ENCODE results near the gene UGT1A5.

DNA sequence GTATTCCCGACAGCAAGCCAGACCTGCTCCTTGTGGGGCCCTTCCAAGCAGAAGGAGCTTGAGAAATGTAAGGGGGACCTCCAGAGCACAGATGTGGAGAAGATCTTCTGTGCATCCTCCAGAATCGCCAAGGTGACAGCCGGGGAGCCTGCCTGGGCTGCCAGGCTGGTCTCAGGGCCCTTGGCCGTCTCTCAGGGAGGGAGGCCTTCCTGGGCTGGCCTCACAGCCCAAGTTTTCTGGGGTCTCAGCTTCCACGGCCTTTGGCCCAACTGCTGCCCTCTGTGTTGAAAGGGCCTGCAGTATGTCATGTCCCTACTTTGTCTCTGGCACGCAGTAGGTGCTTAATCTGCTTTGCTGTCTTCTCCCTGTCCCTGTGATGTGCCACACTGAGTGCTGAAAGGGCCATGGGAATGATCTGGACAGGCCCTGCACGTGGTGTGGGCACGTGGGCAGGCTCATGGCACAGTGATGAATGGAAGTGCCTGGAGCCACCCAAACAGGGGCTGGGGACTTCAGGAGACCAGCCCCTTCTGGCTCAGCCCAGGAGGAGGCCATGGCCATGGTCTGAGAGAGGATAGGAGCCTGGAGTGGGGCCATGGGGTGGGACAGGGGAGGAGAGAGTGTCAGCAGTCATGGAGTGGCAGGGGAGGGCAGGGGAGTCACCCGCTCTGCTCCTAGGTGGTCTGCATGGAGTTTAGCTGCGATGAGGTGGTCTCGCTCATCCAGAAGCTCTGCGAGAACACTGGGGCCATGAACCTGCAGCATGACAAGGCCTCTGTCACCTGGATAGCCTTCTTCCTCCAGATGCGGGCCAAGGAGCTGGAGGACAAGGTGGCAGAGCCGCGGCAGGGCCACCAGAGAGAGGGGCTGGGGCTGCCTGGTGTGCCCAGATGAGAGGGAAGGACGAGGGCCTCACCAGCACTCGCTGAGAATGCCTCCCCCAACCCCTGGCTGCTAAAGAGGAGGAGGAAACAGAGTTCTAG, 106.2 kb downstream of the UGT1A5 start:
- TF ChIP-seq TAF1 (IDR thresholded peaks at IDR 0.05; ENCODE audit: borderline replicate concordance, low read depth, low read length) (no peak), POLR2A (IDR thresholded peaks at IDR 0.05; ENCODE audit: low read depth, low read length) (no peak), POLR2AphosphoS5 (IDR thresholded peaks at IDR 0.05; ENCODE audit: low read depth, low read length) (no peak)
